Activated CD4-positive, alpha-beta T cell treated with anti-CD3 and anti-CD28 coated beads, Interleukin-2, amount 10 ng/mL, durations not matched to agents 24 days and 14 days (primary cell): Measurements from ENCODE around the gene FNBP1L. TPM values are rescaled to one million over a fixed set of nuclear protein-coding genes. Genes with fewer than 3 reads are reported as not detected.

Experiments used
- DNase-seq: peaks from one replicate; pipeline ENCODE4 v3.0.0; 2022
- H3K27ac Mint-ChIP-seq: one replicate; pipeline ENCODE4 v1.8.0; 2022; ENCODE audit warnings: mild to moderate bottlenecking, mixed read lengths
- H3K27me3 Mint-ChIP-seq: one replicate; pipeline ENCODE4 v1.8.0; 2022; ENCODE audit warnings: mixed read lengths
- H3K36me3 Mint-ChIP-seq: one replicate; pipeline ENCODE4 v1.8.0; 2022; ENCODE audit warnings: low read depth, mild to moderate bottlenecking, mixed read lengths
- H3K4me1 Mint-ChIP-seq: one replicate; pipeline ENCODE4 v1.8.0; 2021; ENCODE audit warnings: mixed read lengths
- H3K4me3 Mint-ChIP-seq: one replicate; pipeline ENCODE4 v1.8.0; 2022; ENCODE audit warnings: mild to moderate bottlenecking, moderate library complexity, mixed read lengths
- H3K9me3 Mint-ChIP-seq: one replicate; pipeline ENCODE4 v1.8.0; 2021; ENCODE audit warnings: mixed read lengths
- intact Hi-C: fragments of 100-400 bp; cut with micrococcal nuclease; formaldehyde crosslinking; loops from one replicate; pipeline ENCODE4 v1.15.1; 2023
- total RNA-seq: library from RNA; stranded (reverse); gene quantifications from 2 replicates; pipeline ENCODE4 v1.2.3, GENCODE V29; 2022

FNBP1L gene
- 0.14 and 0.24 TPM in 2 replicates for total RNA-seq

- H3K36me3 Mint-ChIP-seq, result peaks cover 2% of the 10 kb centered on the region
- H3K27ac Mint-ChIP-seq, result no peak within 1 kb of the TSS
- peak; percentile 80 for DNase-seq
- peaks cover 63% of the 10 kb centered on the region for H3K27me3 Mint-ChIP-seq
- peak within 1 kb of the TSS; percentile 83 for H3K4me3 Mint-ChIP-seq
- H3K4me1 Mint-ChIP-seq, result peaks cover 11% of the 10 kb centered on the region
- H3K9me3 Mint-ChIP-seq, result no peaks in the 10 kb centered on the region
- intact Hi-C loops, result loop anchor here (10.0 kb wide), 1 partner anchor 237 kb away; the partner anchor contains the start of gene BCAR3
These were observed at the start of gene FNBP1L for GRCh38 chr1:93447481-93448291. TSS of gene FNBP1L (plus strand) at chr1:93448118. CDS start at chr1:93448282, 164 bp downstream.

DNA sequence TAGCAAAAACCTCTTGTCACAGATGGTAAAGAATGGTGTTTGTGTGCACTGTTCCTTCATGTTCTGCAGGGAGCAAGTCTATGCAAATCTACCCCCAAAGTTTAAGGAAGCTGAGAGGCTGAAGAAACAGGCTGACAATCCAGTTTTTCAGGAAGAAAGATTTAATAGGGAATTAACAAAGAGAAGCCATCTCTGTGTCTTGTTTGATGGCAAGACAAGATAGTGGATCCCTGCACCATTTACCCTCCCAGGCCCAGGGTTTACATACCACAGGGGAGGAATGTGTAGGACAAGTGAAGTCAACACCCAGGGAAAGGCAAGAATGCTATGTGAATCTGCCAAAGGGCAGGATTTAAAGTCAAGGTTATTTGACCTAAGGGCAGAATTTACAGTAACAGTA, 48.1 kb upstream of the FNBP1L start:
- DNase-seq, result no peak
- Mint-ChIP-seq H3K4me3 (no peak overlapping the region), H3K27ac (no peak overlapping the region), H3K36me3 (no peaks in the 10 kb centered on the region), H3K9me3 (no peaks in the 10 kb centered on the region), H3K4me1 (no peaks in the 10 kb centered on the region), H3K27me3 (peaks cover 11% of the 10 kb centered on the region)
- intact Hi-C loops, result no loop called here

- H3K4me1 Mint-ChIP-seq, result no peaks in the 10 kb centered on the region
- H3K36me3 Mint-ChIP-seq, result no peaks in the 10 kb centered on the region
- H3K27me3 Mint-ChIP-seq, result peaks cover 24% of the 10 kb centered on the region
- DNase-seq, result no peak
- no peak overlapping the region for H3K27ac Mint-ChIP-seq
- intact Hi-C loops, result no loop called here
- H3K4me3 Mint-ChIP-seq, result no peak overlapping the region
- H3K9me3 Mint-ChIP-seq, result peaks cover 5% of the 10 kb centered on the region
These were observed 39.7 kb upstream of the FNBP1L start for GRCh38 chr1:93408203-93408602.

DNA sequence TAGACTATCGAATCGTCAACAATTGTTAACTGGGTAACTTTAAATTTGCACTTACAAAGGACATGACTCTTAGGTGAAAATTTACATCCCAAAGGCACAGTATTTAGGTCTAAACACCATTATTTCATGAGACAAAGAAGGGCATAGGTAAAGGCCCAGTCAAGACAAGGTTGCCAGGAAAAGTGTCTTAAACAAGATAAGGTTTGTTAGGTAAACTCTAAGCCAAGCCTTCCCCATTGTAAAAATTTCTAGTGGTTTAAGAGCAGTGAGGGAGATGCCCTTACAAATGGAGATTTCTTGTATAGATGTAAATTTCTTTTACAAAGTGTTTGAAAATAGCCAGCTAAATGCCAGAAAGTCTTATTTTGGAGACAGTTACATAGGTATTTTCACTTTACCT, 36.9 kb upstream of the FNBP1L start:
- Mint-ChIP-seq H3K27me3 (peaks cover 19% of the 10 kb centered on the region), H3K9me3 (peaks cover 5% of the 10 kb centered on the region), H3K27ac (no peak overlapping the region), H3K36me3 (no peaks in the 10 kb centered on the region), H3K4me1 (no peaks in the 10 kb centered on the region), H3K4me3 (no peak overlapping the region)
- intact Hi-C loops, result no loop called here
- no peak for DNase-seq

DNA sequence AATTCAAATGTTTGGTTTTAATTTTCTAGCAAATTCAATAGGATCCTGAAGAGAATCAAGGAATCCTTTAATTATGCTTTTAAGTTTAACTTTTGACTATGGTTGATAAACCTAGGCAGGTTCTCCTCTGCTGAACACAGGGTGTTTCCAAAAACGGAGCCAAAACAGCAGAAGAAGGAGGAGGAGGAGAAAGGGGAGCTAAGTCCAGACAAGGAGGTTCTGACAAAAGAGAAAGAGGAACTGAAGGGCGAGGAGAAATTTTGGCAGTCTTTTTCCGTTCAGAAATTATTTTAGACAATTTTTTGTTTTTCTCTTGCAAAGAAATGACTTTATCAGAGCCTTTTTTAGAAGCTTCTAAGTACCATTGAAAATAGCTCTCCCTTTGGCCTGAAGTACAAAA, 33.2 kb upstream of the FNBP1L start:
- intact Hi-C loops, result no loop called here
- no peak for DNase-seq
- H3K9me3 Mint-ChIP-seq, result no peaks in the 10 kb centered on the region
- no peaks in the 10 kb centered on the region for H3K36me3 Mint-ChIP-seq
- no peak overlapping the region for H3K27ac Mint-ChIP-seq
- no peak overlapping the region for H3K4me3 Mint-ChIP-seq
- peaks cover 17% of the 10 kb centered on the region for H3K27me3 Mint-ChIP-seq
- no peaks in the 10 kb centered on the region for H3K4me1 Mint-ChIP-seq

DNA sequence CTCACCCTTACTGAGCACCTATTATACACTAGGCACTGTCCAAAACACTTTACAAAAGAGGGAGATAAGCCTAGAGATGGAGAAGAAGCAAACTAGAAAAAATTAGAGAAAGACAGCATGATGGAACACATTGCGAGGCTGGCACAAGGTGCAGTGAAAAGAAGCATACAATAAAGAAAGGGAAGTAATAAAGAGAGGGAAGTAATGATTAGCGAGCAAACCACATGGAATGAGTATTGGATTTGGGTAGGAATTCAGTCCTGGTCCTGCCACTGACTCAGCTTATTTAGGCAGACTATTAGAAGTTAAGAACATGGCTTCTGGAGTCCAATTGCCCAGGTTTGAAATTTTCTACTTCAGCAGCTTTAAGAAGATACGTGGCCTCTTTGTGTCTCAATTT, 32.6 kb upstream of the FNBP1L start:
- Mint-ChIP-seq H3K9me3 (no peaks in the 10 kb centered on the region), H3K4me1 (no peaks in the 10 kb centered on the region), H3K36me3 (no peaks in the 10 kb centered on the region), H3K27me3 (peaks cover 17% of the 10 kb centered on the region), H3K4me3 (no peak overlapping the region), H3K27ac (no peak overlapping the region)
- DNase-seq, result no peak
- intact Hi-C loops, result no loop called here

DNA sequence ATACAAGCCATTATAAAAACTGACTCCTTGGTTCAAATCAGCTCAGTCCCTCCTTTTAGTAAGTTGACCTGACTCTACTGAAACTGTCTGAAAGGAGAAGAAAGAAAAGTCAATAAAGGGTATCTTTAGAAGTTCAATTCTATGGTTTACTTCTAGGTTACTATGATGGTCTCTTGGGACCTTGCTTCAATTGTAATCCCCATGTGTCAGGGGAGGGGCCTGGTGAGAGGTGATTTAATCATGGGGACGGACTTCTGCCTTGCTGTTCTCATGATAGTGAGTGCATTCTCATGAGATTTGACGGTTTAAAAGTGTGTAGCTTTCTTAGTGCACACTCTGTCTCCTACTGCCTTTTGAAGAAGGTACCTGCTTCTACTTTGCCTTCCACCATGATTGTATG, 31.7 kb upstream of the FNBP1L start:
- Mint-ChIP-seq H3K4me3 (no peak overlapping the region), H3K9me3 (no peaks in the 10 kb centered on the region), H3K27ac (no peak overlapping the region), H3K27me3 (peaks cover 18% of the 10 kb centered on the region), H3K4me1 (no peaks in the 10 kb centered on the region), H3K36me3 (no peaks in the 10 kb centered on the region)
- DNase-seq, result no peak
- intact Hi-C loops, result no loop called here

DNA sequence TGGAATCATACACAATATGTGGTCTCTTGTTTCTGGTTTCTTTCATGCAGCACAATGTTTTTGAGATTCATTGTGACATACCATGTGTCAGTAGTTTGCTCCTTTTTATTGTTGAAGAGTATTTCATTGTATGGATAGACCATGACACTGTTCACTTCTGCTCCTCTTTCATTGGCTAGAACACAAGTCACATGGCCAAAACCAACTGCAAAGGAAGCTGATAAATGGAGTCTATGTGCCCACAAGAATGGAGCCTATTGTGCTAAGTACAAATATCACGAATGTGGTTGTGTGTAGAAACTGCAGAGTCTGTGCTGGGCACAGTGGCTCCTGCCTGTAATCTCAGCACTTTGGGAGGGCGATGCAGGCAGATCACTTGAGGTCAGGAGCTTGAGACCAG, 28.6 kb upstream of the FNBP1L start:
- Mint-ChIP-seq H3K27me3 (peaks cover 11% of the 10 kb centered on the region), H3K27ac (no peak overlapping the region), H3K4me3 (no peak overlapping the region), H3K9me3 (no peaks in the 10 kb centered on the region), H3K36me3 (no peaks in the 10 kb centered on the region), H3K4me1 (no peaks in the 10 kb centered on the region)
- DNase-seq, result no peak
- intact Hi-C loops, result no loop called here

DNA sequence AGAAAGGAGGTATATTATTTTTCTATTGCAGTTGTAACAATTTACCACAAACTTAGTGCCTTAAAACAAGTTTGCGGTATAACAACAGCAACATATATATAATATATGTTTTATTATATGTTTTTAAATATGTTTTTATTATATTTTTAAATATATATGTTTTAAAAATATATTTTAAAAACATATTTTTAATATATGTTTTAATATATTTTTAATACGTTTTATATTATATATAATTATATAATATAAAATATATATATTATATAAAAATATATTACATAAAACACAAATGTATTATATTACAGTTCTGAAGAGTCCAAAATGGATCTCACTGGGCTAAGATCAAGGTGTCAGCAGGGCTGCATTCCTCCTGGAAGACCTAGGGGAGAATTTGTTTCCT, 27.5 kb upstream of the FNBP1L start:
- Mint-ChIP-seq H3K4me1 (no peaks in the 10 kb centered on the region), H3K9me3 (no peaks in the 10 kb centered on the region), H3K4me3 (no peak overlapping the region), H3K27ac (no peak overlapping the region), H3K27me3 (peaks cover 7% of the 10 kb centered on the region), H3K36me3 (no peaks in the 10 kb centered on the region)
- intact Hi-C loops, result no loop called here
- DNase-seq, result no peak

GRCh38 chr1:93426181-93426580, 21.7 kb upstream of the FNBP1L start:
- H3K4me3 Mint-ChIP-seq, result no peak overlapping the region
- H3K36me3 Mint-ChIP-seq, result no peaks in the 10 kb centered on the region
- DNase-seq, result no peak
- no peaks in the 10 kb centered on the region for H3K4me1 Mint-ChIP-seq
- intact Hi-C loops, result no loop called here
- H3K27ac Mint-ChIP-seq, result no peak overlapping the region
- no peaks in the 10 kb centered on the region for H3K9me3 Mint-ChIP-seq
- H3K27me3 Mint-ChIP-seq, result peaks cover 18% of the 10 kb centered on the region

DNA sequence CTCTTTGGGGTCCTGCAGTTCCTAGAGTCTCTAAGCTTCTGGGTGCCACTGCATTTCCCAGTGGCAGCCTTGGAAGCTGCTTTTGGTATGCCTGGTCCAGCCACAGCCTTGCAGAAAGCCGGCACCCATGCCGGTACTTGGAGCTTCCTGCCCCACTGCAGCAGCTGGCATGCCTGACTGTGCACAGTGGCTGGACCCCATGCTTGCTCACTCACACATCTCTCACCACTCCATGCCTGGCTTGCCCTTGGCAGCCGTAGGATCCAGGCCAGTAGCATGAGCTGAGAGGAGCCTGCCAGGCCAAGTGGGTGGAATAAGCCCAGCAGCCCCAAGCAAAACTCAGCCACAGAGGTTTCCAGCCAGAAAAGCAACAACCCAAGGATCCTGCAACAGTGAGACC, 20.3 kb upstream of the FNBP1L start:
- intact Hi-C loops, result no loop called here
- no peak for DNase-seq
- H3K4me1 Mint-ChIP-seq, result no peaks in the 10 kb centered on the region
- peaks cover 23% of the 10 kb centered on the region for H3K27me3 Mint-ChIP-seq
- H3K36me3 Mint-ChIP-seq, result no peaks in the 10 kb centered on the region
- no peak overlapping the region for H3K27ac Mint-ChIP-seq
- no peak overlapping the region for H3K4me3 Mint-ChIP-seq
- no peaks in the 10 kb centered on the region for H3K9me3 Mint-ChIP-seq

DNA sequence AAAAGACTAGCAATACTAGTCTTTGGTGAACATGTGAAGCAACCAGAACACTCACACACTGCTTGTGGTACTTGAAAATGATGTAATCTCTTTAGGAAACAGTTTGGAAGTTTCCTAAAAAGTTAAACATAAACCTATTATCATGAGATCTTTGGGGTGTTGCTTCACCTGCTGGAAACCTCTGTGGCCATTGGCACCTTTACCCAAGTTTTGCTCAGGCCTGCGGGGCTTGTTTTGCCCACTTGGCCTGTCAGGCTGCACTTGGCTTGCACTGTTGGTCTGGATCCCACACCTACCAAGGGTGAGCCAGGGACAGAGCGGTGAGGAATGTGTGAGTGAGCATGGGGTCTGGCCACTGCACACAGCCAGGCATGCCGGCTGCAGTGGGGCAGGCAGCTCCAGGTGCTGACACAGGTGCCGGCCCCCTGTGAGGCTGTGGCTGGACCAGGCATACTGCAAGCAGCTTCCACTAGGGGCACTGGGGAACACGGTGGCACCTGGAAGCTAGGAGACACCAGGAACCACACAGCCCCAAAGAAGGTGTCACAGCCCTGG, 14.4 kb upstream of the FNBP1L start:
- no peak for DNase-seq
- Mint-ChIP-seq H3K27me3 (peaks cover 25% of the 10 kb centered on the region), H3K27ac (no peak overlapping the region), H3K4me1 (no peaks in the 10 kb centered on the region), H3K4me3 (no peak overlapping the region), H3K9me3 (no peaks in the 10 kb centered on the region), H3K36me3 (no peaks in the 10 kb centered on the region)
- intact Hi-C loops, result loop anchor here (10.0 kb wide), 1 partner anchor 129 kb away; no protein-coding TSS in a partner anchor

GRCh38 chr1:93434088-93434487, 13.8 kb upstream of the FNBP1L start:
- no peak overlapping the region for H3K4me3 Mint-ChIP-seq
- intact Hi-C loops, result loop anchor here (10.0 kb wide), 1 partner anchor 129 kb away; no protein-coding TSS in a partner anchor
- DNase-seq, result no peak
- peaks cover 25% of the 10 kb centered on the region for H3K27me3 Mint-ChIP-seq
- H3K27ac Mint-ChIP-seq, result no peak overlapping the region
- H3K9me3 Mint-ChIP-seq, result no peaks in the 10 kb centered on the region
- no peaks in the 10 kb centered on the region for H3K4me1 Mint-ChIP-seq
- H3K36me3 Mint-ChIP-seq, result no peaks in the 10 kb centered on the region

- H3K9me3 Mint-ChIP-seq, result no peaks in the 10 kb centered on the region
- no peak for DNase-seq
- intact Hi-C loops, result loop anchor here (10.0 kb wide), 1 partner anchor 130 kb away; no protein-coding TSS in a partner anchor
- no peaks in the 10 kb centered on the region for H3K36me3 Mint-ChIP-seq
- no peaks in the 10 kb centered on the region for H3K4me1 Mint-ChIP-seq
- H3K27me3 Mint-ChIP-seq, result peaks cover 26% of the 10 kb centered on the region
- no peak overlapping the region for H3K27ac Mint-ChIP-seq
- no peak overlapping the region for H3K4me3 Mint-ChIP-seq
These were observed 12.9 kb upstream of the FNBP1L start for GRCh38 chr1:93434987-93435386.
